Measurements from ENCODE around the gene PAGR1. TPM values are rescaled to one million over a fixed set of nuclear protein-coding genes. Genes with fewer than 3 reads are reported as not detected.

Gene PAGR1
- total and polyA plus RNA-seq, 9 of the 15 experiments (the other 6 are each of a cell fraction or from before 2014, with no cell fraction given), result 1.4 to 58.2 (median 16.8) TPM

DNA sequence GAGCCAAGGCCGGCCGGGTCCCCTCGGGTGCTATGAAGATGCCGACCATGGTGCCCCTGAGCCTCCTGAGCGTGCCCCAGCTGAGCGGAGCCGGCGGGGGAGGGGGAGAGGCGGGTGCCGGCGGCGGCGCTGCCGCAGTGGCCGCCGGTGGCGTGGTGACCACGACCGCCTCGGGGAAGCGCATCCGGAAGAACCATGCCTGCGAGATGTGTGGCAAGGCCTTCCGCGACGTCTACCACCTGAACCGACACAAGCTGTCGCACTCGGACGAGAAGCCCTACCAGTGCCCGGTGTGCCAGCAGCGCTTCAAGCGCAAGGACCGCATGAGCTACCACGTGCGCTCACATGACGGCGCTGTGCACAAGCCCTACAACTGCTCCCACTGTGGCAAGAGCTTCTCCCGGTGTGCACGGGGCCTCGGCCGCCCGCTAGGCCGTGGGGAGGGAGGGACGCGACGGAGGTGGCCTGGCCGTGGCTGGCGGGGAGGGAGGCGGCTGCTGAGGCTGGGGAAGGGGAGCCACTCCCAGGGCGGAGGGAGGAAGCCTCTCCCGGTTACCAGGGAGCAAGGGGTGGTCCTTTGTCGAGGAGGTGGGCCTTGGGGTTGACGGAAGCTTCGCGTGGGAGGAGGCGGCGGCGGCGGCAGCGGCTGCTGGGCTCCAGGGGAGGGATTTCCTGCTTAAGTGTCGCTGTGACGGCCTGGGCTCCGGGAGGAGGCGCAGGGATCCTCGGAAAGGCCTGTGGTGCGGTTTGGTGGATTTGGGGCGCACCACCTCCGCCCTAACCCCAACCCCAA lies 8.3 kb upstream of the PAGR1 start (continued):
- TF ChIP-seq, protein P1, sequence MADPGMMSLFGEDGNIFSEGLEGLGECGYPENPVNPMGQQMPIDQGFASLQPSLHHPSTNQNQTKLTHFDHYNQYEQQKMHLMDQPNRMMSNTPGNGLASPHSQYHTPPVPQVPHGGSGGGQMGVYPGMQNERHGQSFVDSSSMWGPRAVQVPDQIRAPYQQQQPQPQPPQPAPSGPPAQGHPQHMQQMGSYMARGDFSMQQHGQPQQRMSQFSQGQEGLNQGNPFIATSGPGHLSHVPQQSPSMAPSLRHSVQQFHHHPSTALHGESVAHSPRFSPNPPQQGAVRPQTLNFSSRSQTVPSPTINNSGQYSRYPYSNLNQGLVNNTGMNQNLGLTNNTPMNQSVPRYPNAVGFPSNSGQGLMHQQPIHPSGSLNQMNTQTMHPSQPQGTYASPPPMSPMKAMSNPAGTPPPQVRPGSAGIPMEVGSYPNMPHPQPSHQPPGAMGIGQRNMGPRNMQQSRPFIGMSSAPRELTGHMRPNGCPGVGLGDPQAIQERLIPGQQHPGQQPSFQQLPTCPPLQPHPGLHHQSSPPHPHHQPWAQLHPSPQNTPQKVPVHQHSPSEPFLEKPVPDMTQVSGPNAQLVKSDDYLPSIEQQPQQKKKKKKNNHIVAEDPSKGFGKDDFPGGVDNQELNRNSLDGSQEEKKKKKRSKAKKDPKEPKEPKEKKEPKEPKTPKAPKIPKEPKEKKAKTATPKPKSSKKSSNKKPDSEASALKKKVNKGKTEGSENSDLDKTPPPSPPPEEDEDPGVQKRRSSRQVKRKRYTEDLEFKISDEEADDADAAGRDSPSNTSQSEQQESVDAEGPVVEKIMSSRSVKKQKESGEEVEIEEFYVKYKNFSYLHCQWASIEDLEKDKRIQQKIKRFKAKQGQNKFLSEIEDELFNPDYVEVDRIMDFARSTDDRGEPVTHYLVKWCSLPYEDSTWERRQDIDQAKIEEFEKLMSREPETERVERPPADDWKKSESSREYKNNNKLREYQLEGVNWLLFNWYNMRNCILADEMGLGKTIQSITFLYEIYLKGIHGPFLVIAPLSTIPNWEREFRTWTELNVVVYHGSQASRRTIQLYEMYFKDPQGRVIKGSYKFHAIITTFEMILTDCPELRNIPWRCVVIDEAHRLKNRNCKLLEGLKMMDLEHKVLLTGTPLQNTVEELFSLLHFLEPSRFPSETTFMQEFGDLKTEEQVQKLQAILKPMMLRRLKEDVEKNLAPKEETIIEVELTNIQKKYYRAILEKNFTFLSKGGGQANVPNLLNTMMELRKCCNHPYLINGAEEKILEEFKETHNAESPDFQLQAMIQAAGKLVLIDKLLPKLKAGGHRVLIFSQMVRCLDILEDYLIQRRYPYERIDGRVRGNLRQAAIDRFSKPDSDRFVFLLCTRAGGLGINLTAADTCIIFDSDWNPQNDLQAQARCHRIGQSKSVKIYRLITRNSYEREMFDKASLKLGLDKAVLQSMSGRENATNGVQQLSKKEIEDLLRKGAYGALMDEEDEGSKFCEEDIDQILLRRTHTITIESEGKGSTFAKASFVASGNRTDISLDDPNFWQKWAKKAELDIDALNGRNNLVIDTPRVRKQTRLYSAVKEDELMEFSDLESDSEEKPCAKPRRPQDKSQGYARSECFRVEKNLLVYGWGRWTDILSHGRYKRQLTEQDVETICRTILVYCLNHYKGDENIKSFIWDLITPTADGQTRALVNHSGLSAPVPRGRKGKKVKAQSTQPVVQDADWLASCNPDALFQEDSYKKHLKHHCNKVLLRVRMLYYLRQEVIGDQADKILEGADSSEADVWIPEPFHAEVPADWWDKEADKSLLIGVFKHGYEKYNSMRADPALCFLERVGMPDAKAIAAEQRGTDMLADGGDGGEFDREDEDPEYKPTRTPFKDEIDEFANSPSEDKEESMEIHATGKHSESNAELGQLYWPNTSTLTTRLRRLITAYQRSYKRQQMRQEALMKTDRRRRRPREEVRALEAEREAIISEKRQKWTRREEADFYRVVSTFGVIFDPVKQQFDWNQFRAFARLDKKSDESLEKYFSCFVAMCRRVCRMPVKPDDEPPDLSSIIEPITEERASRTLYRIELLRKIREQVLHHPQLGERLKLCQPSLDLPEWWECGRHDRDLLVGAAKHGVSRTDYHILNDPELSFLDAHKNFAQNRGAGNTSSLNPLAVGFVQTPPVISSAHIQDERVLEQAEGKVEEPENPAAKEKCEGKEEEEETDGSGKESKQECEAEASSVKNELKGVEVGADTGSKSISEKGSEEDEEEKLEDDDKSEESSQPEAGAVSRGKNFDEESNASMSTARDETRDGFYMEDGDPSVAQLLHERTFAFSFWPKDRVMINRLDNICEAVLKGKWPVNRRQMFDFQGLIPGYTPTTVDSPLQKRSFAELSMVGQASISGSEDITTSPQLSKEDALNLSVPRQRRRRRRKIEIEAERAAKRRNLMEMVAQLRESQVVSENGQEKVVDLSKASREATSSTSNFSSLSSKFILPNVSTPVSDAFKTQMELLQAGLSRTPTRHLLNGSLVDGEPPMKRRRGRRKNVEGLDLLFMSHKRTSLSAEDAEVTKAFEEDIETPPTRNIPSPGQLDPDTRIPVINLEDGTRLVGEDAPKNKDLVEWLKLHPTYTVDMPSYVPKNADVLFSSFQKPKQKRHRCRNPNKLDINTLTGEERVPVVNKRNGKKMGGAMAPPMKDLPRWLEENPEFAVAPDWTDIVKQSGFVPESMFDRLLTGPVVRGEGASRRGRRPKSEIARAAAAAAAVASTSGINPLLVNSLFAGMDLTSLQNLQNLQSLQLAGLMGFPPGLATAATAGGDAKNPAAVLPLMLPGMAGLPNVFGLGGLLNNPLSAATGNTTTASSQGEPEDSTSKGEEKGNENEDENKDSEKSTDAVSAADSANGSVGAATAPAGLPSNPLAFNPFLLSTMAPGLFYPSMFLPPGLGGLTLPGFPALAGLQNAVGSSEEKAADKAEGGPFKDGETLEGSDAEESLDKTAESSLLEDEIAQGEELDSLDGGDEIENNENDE (IDR thresholded peaks at IDR 0.05; ENCODE audit: low read depth, low read length), result no peak
- TF ChIP-seq FOXA3 (CRISPR knock-in tag; conservative IDR thresholded peaks at IDR 0.05 in 1 of 2, IDR thresholded peaks at IDR 0.05 in 1 of 2) (peak in 1 of 2 experiments; percentile 12; a peak in 2 of 4 replicates), ZC3H11A (IDR thresholded peaks at IDR 0.05; ENCODE audit: low read depth, low read length) (no peak), MBD2 (IDR thresholded peaks at IDR 0.05; ENCODE audit: borderline replicate concordance, low read depth) (no peak; the same call in 1 of the 2 replicates), CEBPB (tag; IDR thresholded peaks at IDR 0.05) (peak; percentile 11; the same call in 1 of the 2 replicates), LARP7 (IDR thresholded peaks at IDR 0.05) (no peak), HDAC6 (IDR thresholded peaks at IDR 0.05; ENCODE audit: low read depth, low read length) (no peak)
- TF ChIP-seq, protein P2, sequence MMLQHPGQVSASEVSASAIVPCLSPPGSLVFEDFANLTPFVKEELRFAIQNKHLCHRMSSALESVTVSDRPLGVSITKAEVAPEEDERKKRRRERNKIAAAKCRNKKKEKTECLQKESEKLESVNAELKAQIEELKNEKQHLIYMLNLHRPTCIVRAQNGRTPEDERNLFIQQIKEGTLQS (IDR thresholded peaks at IDR 0.05), result no peak
- TF ChIP-seq, protein P2 (CRISPR knock-in tag; conservative IDR thresholded peaks at IDR 0.05), result peak; percentile 67; the same call in 1 of the 2 replicates
- TF ChIP-seq, protein P3, sequence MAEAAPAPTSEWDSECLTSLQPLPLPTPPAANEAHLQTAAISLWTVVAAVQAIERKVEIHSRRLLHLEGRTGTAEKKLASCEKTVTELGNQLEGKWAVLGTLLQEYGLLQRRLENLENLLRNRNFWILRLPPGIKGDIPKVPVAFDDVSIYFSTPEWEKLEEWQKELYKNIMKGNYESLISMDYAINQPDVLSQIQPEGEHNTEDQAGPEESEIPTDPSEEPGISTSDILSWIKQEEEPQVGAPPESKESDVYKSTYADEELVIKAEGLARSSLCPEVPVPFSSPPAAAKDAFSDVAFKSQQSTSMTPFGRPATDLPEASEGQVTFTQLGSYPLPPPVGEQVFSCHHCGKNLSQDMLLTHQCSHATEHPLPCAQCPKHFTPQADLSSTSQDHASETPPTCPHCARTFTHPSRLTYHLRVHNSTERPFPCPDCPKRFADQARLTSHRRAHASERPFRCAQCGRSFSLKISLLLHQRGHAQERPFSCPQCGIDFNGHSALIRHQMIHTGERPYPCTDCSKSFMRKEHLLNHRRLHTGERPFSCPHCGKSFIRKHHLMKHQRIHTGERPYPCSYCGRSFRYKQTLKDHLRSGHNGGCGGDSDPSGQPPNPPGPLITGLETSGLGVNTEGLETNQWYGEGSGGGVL (CRISPR knock-in tag; IDR thresholded peaks at IDR 0.05), result no peak
- TF ChIP-seq, protein P4, sequence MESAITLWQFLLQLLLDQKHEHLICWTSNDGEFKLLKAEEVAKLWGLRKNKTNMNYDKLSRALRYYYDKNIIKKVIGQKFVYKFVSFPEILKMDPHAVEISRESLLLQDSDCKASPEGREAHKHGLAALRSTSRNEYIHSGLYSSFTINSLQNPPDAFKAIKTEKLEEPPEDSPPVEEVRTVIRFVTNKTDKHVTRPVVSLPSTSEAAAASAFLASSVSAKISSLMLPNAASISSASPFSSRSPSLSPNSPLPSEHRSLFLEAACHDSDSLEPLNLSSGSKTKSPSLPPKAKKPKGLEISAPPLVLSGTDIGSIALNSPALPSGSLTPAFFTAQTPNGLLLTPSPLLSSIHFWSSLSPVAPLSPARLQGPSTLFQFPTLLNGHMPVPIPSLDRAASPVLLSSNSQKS (CRISPR knock-in tag; IDR thresholded peaks at IDR 0.05), result no peak

Data from K562 (cell line).